ENCODE measurements around the gene NELFB. TPM values are rescaled to one million over a fixed set of nuclear protein-coding genes. Genes with fewer than 3 reads are reported as not detected.

The NELFB gene
- total RNA-seq, 1 donor from 2014 or later, result 48.3 TPM

Other genes starting within 250 kb of the NELFB start
- 21.1 and 26.3 TPM in 2 replicates for gene ABCA2, start 227.1 kb upstream of the NELFB start, total RNA-seq
- gene FUT7, start 223.2 kb upstream of the NELFB start, total RNA-seq, result not detected in 2 replicates
- 4.8 TPM in 2 replicates for gene NPDC1, start 209.2 kb upstream of the NELFB start, total RNA-seq
- gene ENTPD2, start 201.3 kb upstream of the NELFB start, total RNA-seq, result 0.13 and 0.68 TPM in 2 replicates
- gene SAPCD2, start 184.8 kb upstream of the NELFB start, total RNA-seq, result 1.9 and 4.7 TPM in 2 replicates
- 40.2 and 46.4 TPM in 2 replicates for gene UAP1L1, start 177.8 kb upstream of the NELFB start, total RNA-seq
- 75.5 and 76.6 TPM in 2 replicates for gene MAN1B1, start 168.3 kb upstream of the NELFB start, total RNA-seq
- 132 and 142 TPM in 2 replicates for gene DPP7, start 140.6 kb upstream of the NELFB start, total RNA-seq
- 0.05 TPM in 1 of 2 replicates, not detected in the other for gene GRIN1, start 116.2 kb upstream of the NELFB start, total RNA-seq
- gene LRRC26, start 85.3 kb upstream of the NELFB start, total RNA-seq, result not detected in 2 replicates
- not detected in 2 replicates for gene TMEM210, start 83.3 kb upstream of the NELFB start, total RNA-seq
- 28.7 and 30.6 TPM in 2 replicates for gene ANAPC2, start 66.8 kb upstream of the NELFB start, total RNA-seq
- gene SSNA1, start 66.7 kb upstream of the NELFB start, total RNA-seq, result 143 and 158 TPM in 2 replicates
- 19.5 and 25.3 TPM in 2 replicates for gene TPRN, start 54.6 kb upstream of the NELFB start, total RNA-seq
- gene TMEM203, start 49.7 kb upstream of the NELFB start, total RNA-seq, result 39.2 and 48.4 TPM in 2 replicates
- gene NDOR1, start 49.6 kb upstream of the NELFB start, total RNA-seq, result 6.1 and 10.5 TPM in 2 replicates
- gene RNF208, start 33.1 kb upstream of the NELFB start, total RNA-seq, result 0.21 and 0.36 TPM in 2 replicates
- gene CYSRT1, start 30.2 kb upstream of the NELFB start, total RNA-seq, result 1.4 and 2.0 TPM in 2 replicates
- gene RNF224, start 27.8 kb upstream of the NELFB start, total RNA-seq, result not detected in 2 replicates
- gene SLC34A3, start 24.4 kb upstream of the NELFB start, total RNA-seq, result 0.56 and 0.62 TPM in 2 replicates
- 211 and 249 TPM in 2 replicates for gene TUBB4B, start 14.0 kb upstream of the NELFB start, total RNA-seq
- gene STPG3, start 4.0 kb upstream of the NELFB start, total RNA-seq, result not detected in 2 replicates
- gene TOR4A, start 22.4 kb downstream of the NELFB start, total RNA-seq, result 1.1 and 3.6 TPM in 2 replicates
- 1.2 and 2.0 TPM in 2 replicates for gene NRARP, start 46.9 kb downstream of the NELFB start, total RNA-seq
- 12.5 and 15.3 TPM in 2 replicates for gene EXD3, start 167.8 kb downstream of the NELFB start, total RNA-seq
- 1.2 and 3.1 TPM in 2 replicates for gene NOXA1, start 168.1 kb downstream of the NELFB start, total RNA-seq
- 0.19 and 0.31 TPM in 2 replicates for gene ENTPD8, start 186.0 kb downstream of the NELFB start, total RNA-seq
- gene NSMF, start 204.0 kb downstream of the NELFB start, total RNA-seq, result 53.9 and 69.9 TPM in 2 replicates